Gastroesophageal sphincter (tissue), 3 donors: Measurements from ENCODE around the gene PPP3CA.

Experiments used
- POLR2A ChIP-seq, 2 donors: fragments of 450-650 bp; IDR thresholded peaks; one replicate each; pipeline ENCODE4 v1.6.1; 2017; ENCODE audit warnings: antibody characterized with exemption in 2 of 2, mild to moderate bottlenecking in 2 of 2, moderate library complexity in 1 of 2
- TF ChIP-seq, protein P1 (sequence below), 4 experiments: fragments of 200-600 bp in 2 of 4; fragments of 450-650 bp in 2 of 4; sonication (generic) in 1 of 4; IDR thresholded peaks; one replicate each; pipeline ENCODE4 v1.5.1; 2017 to 2019; ENCODE audit warnings: antibody characterized with exemption in 4 of 4, mild to moderate bottlenecking in 2 of 4, moderate library complexity in 2 of 4

GRCh38 chr4:101251261-101251660, 96.1 kb downstream of the PPP3CA start:
- TF ChIP-seq, protein P1, sequence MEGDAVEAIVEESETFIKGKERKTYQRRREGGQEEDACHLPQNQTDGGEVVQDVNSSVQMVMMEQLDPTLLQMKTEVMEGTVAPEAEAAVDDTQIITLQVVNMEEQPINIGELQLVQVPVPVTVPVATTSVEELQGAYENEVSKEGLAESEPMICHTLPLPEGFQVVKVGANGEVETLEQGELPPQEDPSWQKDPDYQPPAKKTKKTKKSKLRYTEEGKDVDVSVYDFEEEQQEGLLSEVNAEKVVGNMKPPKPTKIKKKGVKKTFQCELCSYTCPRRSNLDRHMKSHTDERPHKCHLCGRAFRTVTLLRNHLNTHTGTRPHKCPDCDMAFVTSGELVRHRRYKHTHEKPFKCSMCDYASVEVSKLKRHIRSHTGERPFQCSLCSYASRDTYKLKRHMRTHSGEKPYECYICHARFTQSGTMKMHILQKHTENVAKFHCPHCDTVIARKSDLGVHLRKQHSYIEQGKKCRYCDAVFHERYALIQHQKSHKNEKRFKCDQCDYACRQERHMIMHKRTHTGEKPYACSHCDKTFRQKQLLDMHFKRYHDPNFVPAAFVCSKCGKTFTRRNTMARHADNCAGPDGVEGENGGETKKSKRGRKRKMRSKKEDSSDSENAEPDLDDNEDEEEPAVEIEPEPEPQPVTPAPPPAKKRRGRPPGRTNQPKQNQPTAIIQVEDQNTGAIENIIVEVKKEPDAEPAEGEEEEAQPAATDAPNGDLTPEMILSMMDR (IDR thresholded peaks at IDR 0.05) = no peak
- no peak for TF ChIP-seq POLR2A (IDR thresholded peaks at IDR 0.05)
